LNCAP (cell line): ENCODE data around the gene CNTNAP2.

Source experiments
- TF ChIP-seq, protein P1 (sequence below): fragments of 450-650 bp; IDR thresholded peaks from 2 replicates; pipeline ENCODE4 v1.5.1; 2017; ENCODE audit warnings: mild to moderate bottlenecking

The CNTNAP2 gene

DNA sequence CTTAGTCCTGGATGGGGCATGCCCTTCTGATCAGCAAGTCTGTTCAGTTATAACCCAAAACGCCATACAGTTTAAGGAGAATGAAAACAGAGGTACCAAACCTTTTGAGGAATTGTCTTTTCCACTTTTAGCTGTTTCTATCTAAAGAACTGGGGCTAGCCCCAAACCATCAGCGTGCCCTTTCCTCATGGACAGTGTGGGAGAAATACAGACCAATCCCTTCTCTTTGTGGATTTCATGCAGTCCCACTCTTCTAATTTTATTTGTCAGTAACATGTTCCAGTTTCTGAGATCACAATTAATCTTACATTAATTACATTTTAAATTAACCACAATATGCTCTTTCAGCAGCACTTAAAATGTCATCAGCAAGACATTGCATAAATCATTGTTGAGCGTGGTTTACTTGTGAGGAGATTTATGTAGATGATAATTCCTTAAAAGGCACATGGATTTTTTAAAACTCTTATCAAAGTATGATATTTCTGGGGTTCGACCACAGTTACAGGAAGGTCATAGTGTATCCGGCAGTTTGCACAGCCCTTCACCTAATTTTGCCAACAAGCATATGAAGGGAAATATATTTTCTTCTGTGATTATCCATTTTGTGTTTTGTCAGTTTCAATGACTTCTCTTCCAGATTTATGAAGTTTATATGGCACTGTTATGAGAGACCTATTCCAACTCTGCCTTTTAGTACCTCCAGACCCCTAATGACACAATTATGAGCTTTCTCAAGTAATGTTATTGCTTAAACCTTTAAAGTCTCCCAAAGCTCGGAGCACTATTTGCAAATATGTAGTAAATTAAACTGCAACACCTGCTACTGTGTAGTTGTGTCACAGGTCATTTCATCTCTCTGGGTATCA lies 1605.6 kb downstream of the CNTNAP2 start:
- TF ChIP-seq, protein P1, sequence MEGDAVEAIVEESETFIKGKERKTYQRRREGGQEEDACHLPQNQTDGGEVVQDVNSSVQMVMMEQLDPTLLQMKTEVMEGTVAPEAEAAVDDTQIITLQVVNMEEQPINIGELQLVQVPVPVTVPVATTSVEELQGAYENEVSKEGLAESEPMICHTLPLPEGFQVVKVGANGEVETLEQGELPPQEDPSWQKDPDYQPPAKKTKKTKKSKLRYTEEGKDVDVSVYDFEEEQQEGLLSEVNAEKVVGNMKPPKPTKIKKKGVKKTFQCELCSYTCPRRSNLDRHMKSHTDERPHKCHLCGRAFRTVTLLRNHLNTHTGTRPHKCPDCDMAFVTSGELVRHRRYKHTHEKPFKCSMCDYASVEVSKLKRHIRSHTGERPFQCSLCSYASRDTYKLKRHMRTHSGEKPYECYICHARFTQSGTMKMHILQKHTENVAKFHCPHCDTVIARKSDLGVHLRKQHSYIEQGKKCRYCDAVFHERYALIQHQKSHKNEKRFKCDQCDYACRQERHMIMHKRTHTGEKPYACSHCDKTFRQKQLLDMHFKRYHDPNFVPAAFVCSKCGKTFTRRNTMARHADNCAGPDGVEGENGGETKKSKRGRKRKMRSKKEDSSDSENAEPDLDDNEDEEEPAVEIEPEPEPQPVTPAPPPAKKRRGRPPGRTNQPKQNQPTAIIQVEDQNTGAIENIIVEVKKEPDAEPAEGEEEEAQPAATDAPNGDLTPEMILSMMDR = no peak

GRCh38 chr7:147723536-147723935 lies 1606.9 kb downstream of the CNTNAP2 start:
- TF ChIP-seq, protein P1 = no peak

GRCh38 chr7:147731311-147731710 lies 1614.7 kb downstream of the CNTNAP2 start:
- TF ChIP-seq, protein P1 = no peak

DNA sequence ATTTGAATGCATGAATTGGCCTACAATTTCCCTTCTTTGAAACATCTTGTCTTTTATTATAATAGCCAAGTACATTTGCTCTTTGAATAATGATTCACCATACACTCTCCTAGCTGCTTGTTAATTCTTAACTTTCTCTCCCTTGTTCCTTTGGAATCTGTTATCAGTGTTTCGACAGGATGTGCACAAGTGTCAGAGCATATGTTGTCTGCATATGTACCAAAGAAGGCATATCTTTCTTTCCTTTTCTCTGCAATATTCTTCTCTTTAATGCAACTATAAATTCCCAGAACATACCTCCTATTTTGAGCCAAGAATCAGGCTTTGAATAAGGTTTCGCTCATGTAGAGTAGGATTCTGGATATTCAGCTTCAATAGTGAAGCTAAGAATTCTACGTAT lies 1625.7 kb downstream of the CNTNAP2 start:
- TF ChIP-seq, protein P1 = no peak

GRCh38 chr7:147756300-147756699 lies 1639.7 kb downstream of the CNTNAP2 start:
- TF ChIP-seq, protein P1 = no peak

GRCh38 chr7:147759327-147759943 lies 1642.8 kb downstream of the CNTNAP2 start:
- TF ChIP-seq, protein P1 = no peak

GRCh38 chr7:147765301-147765700 lies 1648.7 kb downstream of the CNTNAP2 start:
- TF ChIP-seq, protein P1 = no peak
